ENCODE data around the gene LRRC32. TPM values are rescaled to one million over a fixed set of nuclear protein-coding genes. Genes with fewer than 3 reads are reported as not detected.

Gene LRRC32
- total RNA-seq, 4 donors from 2014 or later, result 45.0 to 117 (median 73.4) TPM

- TF ChIP-seq EP300 (IDR thresholded peaks at IDR 0.05), result no peak
- TF ChIP-seq, protein P1, sequence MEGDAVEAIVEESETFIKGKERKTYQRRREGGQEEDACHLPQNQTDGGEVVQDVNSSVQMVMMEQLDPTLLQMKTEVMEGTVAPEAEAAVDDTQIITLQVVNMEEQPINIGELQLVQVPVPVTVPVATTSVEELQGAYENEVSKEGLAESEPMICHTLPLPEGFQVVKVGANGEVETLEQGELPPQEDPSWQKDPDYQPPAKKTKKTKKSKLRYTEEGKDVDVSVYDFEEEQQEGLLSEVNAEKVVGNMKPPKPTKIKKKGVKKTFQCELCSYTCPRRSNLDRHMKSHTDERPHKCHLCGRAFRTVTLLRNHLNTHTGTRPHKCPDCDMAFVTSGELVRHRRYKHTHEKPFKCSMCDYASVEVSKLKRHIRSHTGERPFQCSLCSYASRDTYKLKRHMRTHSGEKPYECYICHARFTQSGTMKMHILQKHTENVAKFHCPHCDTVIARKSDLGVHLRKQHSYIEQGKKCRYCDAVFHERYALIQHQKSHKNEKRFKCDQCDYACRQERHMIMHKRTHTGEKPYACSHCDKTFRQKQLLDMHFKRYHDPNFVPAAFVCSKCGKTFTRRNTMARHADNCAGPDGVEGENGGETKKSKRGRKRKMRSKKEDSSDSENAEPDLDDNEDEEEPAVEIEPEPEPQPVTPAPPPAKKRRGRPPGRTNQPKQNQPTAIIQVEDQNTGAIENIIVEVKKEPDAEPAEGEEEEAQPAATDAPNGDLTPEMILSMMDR (IDR thresholded peaks at IDR 0.05), result no peak
- TF ChIP-seq POLR2A (IDR thresholded peaks at IDR 0.05), result no peak
- Histone ChIP-seq H3K27me3 (no peaks in the 10 kb centered on the region), H3K9me3 (peaks cover 0 to 11% (median 0%) of the 10 kb centered on the region in 4 donors), H3K27ac (no peak overlapping the region), H3K4me3 (no peak overlapping the region), H3K36me3 (no peaks in the 10 kb centered on the region), H3K4me1 (peaks cover 0 to 10% (median 1%) of the 10 kb centered on the region in 4 donors)
- no peak for DNase-seq (ENCODE audit: low spot score in 2 of 2)
- WGBS, 2 donors, result 77 to 83% methylated on average over 8 of the region's 8 CpGs
Measured at GRCh38 chr11:76642341-76642740, 28.2 kb downstream of the LRRC32 start.

- Histone ChIP-seq H3K9me3 (peaks cover 0 to 7% (median 0%) of the 10 kb centered on the region in 4 donors), H3K4me3 (no peak overlapping the region), H3K27me3 (no peaks in the 10 kb centered on the region), H3K4me1 (peaks cover 0 to 14% (median 2%) of the 10 kb centered on the region in 4 donors), H3K27ac (no peak overlapping the region), H3K36me3 (no peaks in the 10 kb centered on the region)
- TF ChIP-seq EP300 (IDR thresholded peaks at IDR 0.05), result no peak
- no peak for TF ChIP-seq POLR2A (IDR thresholded peaks at IDR 0.05)
- TF ChIP-seq, protein P1 (IDR thresholded peaks at IDR 0.05), result no peak
- DNase-seq (ENCODE audit: low spot score in 2 of 2), result no peak
- WGBS, 2 donors, result 87 to 90% methylated on average over 4 of the region's 4 CpGs
Measured at GRCh38 chr11:76641905-76642304, 28.6 kb downstream of the LRRC32 start.

DNA sequence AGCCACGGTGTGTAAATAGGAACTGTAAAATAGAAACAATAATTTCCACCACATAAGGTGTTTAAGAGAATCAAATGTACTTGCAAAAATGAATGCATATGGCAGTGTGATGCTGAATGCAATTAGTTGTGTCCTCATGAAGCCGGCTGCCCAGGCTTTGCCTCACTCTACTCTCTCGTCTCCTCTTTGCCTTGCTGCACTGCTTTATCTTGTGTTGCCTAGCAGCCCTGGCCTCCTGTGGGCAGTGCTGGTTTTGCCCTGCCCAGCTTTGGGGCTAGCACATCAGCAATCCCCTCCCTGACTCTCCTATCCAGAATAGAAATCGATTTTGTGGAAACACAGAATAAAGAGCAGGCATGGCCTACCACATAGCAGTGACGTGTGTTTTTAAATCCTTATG is 30.0 kb downstream of the LRRC32 start:
- 67 to 71% methylated on average over 5 of the region's 5 CpGs for WGBS, 2 donors
- TF ChIP-seq POLR2A (IDR thresholded peaks at IDR 0.05), result no peak
- TF ChIP-seq, protein P1 (IDR thresholded peaks at IDR 0.05), result no peak
- no peak for TF ChIP-seq EP300 (IDR thresholded peaks at IDR 0.05)
- H3K36me3 ChIP-seq, result no peaks in the 10 kb centered on the region
- no peaks in the 10 kb centered on the region for H3K9me3 ChIP-seq
- no peak for DNase-seq (ENCODE audit: low spot score in 2 of 2)
- H3K27ac ChIP-seq, result no peak overlapping the region
- H3K4me3 ChIP-seq, result no peak overlapping the region
- H3K4me1 ChIP-seq, result peaks cover 0 to 28% (median 2%) of the 10 kb centered on the region in 4 donors
- H3K27me3 ChIP-seq, result no peaks in the 10 kb centered on the region

- Histone ChIP-seq H3K27ac (no peak overlapping the region), H3K27me3 (no peaks in the 10 kb centered on the region), H3K9me3 (no peaks in the 10 kb centered on the region), H3K36me3 (no peaks in the 10 kb centered on the region), H3K4me1 (peaks cover 0 to 36% (median 5%) of the 10 kb centered on the region in 4 donors), H3K4me3 (no peak overlapping the region)
- 80 to 88% methylated on average over 2 of the region's 2 CpGs for WGBS, 2 donors
- DNase-seq (ENCODE audit: low spot score in 2 of 2), result no peak
- TF ChIP-seq, protein P1 (IDR thresholded peaks at IDR 0.05), result no peak
- no peak for TF ChIP-seq POLR2A (IDR thresholded peaks at IDR 0.05)
- TF ChIP-seq EP300 (IDR thresholded peaks at IDR 0.05), result no peak
Measured at GRCh38 chr11:76639621-76640020, 30.9 kb downstream of the LRRC32 start.

DNA sequence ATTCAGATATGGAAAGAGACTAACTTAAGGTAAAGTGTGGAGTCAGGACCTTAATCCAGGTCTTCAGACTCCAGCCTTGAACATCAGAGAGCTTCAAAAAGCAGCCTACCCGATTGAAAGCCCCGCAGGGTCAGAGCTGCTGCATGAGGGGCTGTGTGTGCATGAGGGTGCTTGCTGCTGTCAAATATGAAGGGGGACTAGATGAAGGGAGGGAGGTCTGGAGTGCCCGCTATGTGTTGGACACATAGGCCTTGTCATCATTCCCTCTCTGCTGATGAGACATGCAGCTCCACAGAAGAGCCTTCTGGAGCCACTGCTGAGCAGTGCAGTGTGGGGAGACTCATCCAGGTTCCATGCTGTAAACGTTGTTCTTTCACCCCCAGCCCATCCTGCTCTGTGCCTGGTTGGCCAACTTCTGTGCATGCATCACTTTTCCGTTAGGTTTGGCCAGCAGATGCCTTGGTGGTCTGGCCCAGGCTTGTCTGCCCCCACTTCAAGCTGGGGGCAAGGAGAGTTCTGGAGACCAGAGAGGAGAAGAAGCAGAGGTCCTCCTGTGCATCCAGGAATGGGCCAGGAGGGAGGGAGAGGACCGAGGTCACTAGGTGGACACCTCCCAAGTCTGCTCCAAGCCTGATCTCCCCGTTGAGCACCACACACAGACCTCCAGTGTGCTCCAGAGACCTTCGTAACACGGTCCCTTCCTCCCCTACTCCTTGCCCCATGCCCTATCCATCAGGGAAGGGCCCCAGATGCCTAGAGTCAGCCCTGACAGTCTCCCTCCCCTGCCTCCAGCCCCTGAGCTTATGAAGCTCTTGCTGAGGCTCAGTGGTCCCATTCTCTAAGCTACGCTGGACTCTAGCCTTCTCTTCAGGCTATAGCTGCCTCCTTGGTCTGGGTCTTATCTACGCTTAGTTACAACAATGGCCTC is 32.0 kb downstream of the LRRC32 start:
- H3K4me3 ChIP-seq, result no peak overlapping the region
- DNase-seq (ENCODE audit: low spot score in 2 of 2), result no peak
- no peaks in the 10 kb centered on the region for H3K27me3 ChIP-seq
- TF ChIP-seq EP300 (IDR thresholded peaks at IDR 0.05) (no peak), POLR2A (IDR thresholded peaks at IDR 0.05) (no peak)
- TF ChIP-seq, protein P1 (IDR thresholded peaks at IDR 0.05), result no peak
- H3K36me3 ChIP-seq, result no peaks in the 10 kb centered on the region
- H3K27ac ChIP-seq, result no peak overlapping the region
- WGBS, 2 donors, result 86 to 90% methylated on average over 11 of the region's 11 CpGs
- H3K9me3 ChIP-seq, result no peaks in the 10 kb centered on the region
- peaks cover 0 to 42% (median 5%) of the 10 kb centered on the region in 4 donors for H3K4me1 ChIP-seq
